HEK293T (cell line): ENCODE results near the gene CXCL17.

Experiments used
- ARNT ChIP-seq: fragments of 450-650 bp; IDR thresholded peaks from 2 replicates; pipeline ENCODE4 v1.6.1; 2017; ENCODE audit warnings: mild to moderate bottlenecking
- BHLHE40 ChIP-seq: fragments of 450-650 bp; IDR thresholded peaks from 2 replicates; pipeline ENCODE4 v1.6.1; 2016; ENCODE audit warnings: mild to moderate bottlenecking, moderate library complexity, borderline replicate concordance
- ELF4 ChIP-seq: fragments of 450-650 bp; IDR thresholded peaks from 2 replicates; pipeline ENCODE4 v1.6.1; 2017; ENCODE audit warnings: antibody characterized with exemption
- FOXK2 ChIP-seq: fragments of 450-650 bp; IDR thresholded peaks from 2 replicates; pipeline ENCODE4 v1.6.1; 2016; ENCODE audit warnings: mild to moderate bottlenecking
- FOXM1 ChIP-seq: fragments of 450-650 bp; IDR thresholded peaks from 2 replicates; pipeline ENCODE4 v1.6.1; 2017; ENCODE audit warnings: mild to moderate bottlenecking, borderline replicate concordance
- HDGF ChIP-seq: fragments of 450-650 bp; IDR thresholded peaks from 2 replicates; pipeline ENCODE4 v1.6.1; 2017; ENCODE audit warnings: antibody characterized with exemption, borderline replicate concordance
- L3MBTL2 ChIP-seq: fragments of 450-650 bp; conservative IDR thresholded peaks from 2 replicates; pipeline ENCODE4 v1.6.1; 2016; ENCODE audit warnings: mild to moderate bottlenecking
- SP1 ChIP-seq: fragments of 450-650 bp; IDR thresholded peaks from 2 replicates; pipeline ENCODE4 v1.6.1; 2017
- SUZ12 ChIP-seq: fragments of 450-650 bp; IDR thresholded peaks from 2 replicates; pipeline ENCODE4 v1.6.1; 2016; ENCODE audit warnings: mild to moderate bottlenecking
- TARDBP ChIP-seq: fragments of 450-650 bp; IDR thresholded peaks from 2 replicates; pipeline ENCODE4 v1.6.1; 2016
- ZNF384 ChIP-seq: fragments of 450-650 bp; IDR thresholded peaks from 2 replicates; pipeline ENCODE4 v1.6.1; 2016
- TF ChIP-seq, protein P1 (sequence below): fragments of 450-650 bp; IDR thresholded peaks from 2 replicates; pipeline ENCODE4 v1.6.1; 2016

- TF ChIP-seq L3MBTL2 (no peak), TARDBP (no peak), FOXK2 (no peak), ARNT (no peak), ZNF384 (no peak), SUZ12 (no peak), ELF4 (no peak), SP1 (no peak), FOXM1 (no peak), HDGF (no peak), BHLHE40 (no peak)
- TF ChIP-seq, protein P1, sequence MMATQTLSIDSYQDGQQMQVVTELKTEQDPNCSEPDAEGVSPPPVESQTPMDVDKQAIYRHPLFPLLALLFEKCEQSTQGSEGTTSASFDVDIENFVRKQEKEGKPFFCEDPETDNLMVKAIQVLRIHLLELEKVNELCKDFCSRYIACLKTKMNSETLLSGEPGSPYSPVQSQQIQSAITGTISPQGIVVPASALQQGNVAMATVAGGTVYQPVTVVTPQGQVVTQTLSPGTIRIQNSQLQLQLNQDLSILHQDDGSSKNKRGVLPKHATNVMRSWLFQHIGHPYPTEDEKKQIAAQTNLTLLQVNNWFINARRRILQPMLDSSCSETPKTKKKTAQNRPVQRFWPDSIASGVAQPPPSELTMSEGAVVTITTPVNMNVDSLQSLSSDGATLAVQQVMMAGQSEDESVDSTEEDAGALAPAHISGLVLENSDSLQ: no peak
These were observed 23.4 kb downstream of the CXCL17 start for GRCh38 chr19:42419309-42419708.
